CD4-positive, CD25-positive, alpha-beta regulatory T cell (primary cell): ENCODE measurements around the gene SIM2. TPM values are rescaled to one million over a fixed set of nuclear protein-coding genes. Genes with fewer than 3 reads are reported as not detected.

ENCODE experiments used
- ATAC-seq, 2 donors: fragments of 150-1000 bp; cut with Tn5 transposase; one replicate each; pipeline ENCODE4 v1.10.0; 2021; ENCODE audit warnings: low read depth in 2 of 2, moderate number of reproducible peaks in 2 of 2, moderate library complexity in 1 of 2
- DNase-seq, 3 donors: peaks; one replicate each; pipeline versions ENCODE4 v3.0.0 to v3.0.0-alpha.2; 2012 to 2022; ENCODE audit warnings: mixed read lengths in 1 of 3
- H3K27ac ChIP-seq: one replicate; pipeline ENCODE4 v1.7.0; 2013; ENCODE audit warnings: mild to moderate bottlenecking, low read length; ENCODE audit not compliant: insufficient read depth, poor library complexity, severe bottlenecking
- H3K27me3 ChIP-seq: one replicate; pipeline ENCODE4 v1.7.0; 2013; ENCODE audit warnings: low read length; ENCODE audit not compliant: control insufficient read depth, insufficient read depth
- H3K36me3 ChIP-seq: one replicate; pipeline ENCODE4 v1.7.0; 2013; ENCODE audit warnings: mild to moderate bottlenecking, low read length, moderate library complexity; ENCODE audit not compliant: control insufficient read depth, insufficient read depth
- H3K4me1 ChIP-seq: 2 replicates; pipeline ENCODE4 v1.7.0; 2013; ENCODE audit warnings: mild to moderate bottlenecking, low read length; ENCODE audit not compliant: insufficient read depth, control insufficient read depth, poor library complexity, severe bottlenecking
- H3K4me3 ChIP-seq: one replicate; pipeline ENCODE4 v1.7.0; 2013; ENCODE audit warnings: low read depth, mild to moderate bottlenecking, low read length, moderate library complexity
- H3K9me3 ChIP-seq, 2 experiments: 1 replicate in 1 of 2; 2 replicates in 1 of 2; pipeline ENCODE4 v1.7.0; 2013; ENCODE audit warnings: low read length in 2 of 2, mild to moderate bottlenecking in 1 of 2, moderate library complexity in 1 of 2; ENCODE audit not compliant: control insufficient read depth in 2 of 2
- H3K27ac Mint-ChIP-seq, 3 donors: one replicate each; pipeline ENCODE4 v1.8.0; 2020 to 2022; ENCODE audit warnings: mild to moderate bottlenecking in 3 of 3, mixed read lengths in 3 of 3, moderate library complexity in 2 of 3
- H3K27me3 Mint-ChIP-seq: one replicate; pipeline ENCODE4 v1.8.0; 2022; ENCODE audit warnings: mild to moderate bottlenecking, mixed read lengths
- H3K36me3 Mint-ChIP-seq: one replicate; pipeline ENCODE4 v1.8.0; 2020; ENCODE audit warnings: mixed read lengths
- H3K4me1 Mint-ChIP-seq, 4 donors: one replicate each; pipeline ENCODE4 v1.8.0; 2020 to 2022; ENCODE audit warnings: mixed read lengths in 4 of 4, mild to moderate bottlenecking in 1 of 4
- H3K4me3 Mint-ChIP-seq, 4 donors: one replicate each; pipeline ENCODE4 v1.8.0; 2020 to 2022; ENCODE audit warnings: mild to moderate bottlenecking in 4 of 4, mixed read lengths in 4 of 4, moderate library complexity in 3 of 4
- H3K9me3 Mint-ChIP-seq, 7 donors: one replicate each; pipeline ENCODE4 v1.8.0; 2020 to 2022; ENCODE audit warnings: mixed read lengths in 7 of 7, mild to moderate bottlenecking in 3 of 7, moderate library complexity in 2 of 7
- polyA plus RNA-seq, 4 donors: library from polyadenylated mRNA; unstranded; fragments of 300-500 nt; fragmentation: Illumina TruSeq; gene quantifications; one replicate each; pipeline ENCODE4 v1.2.3, GENCODE V29; 2021
- total RNA-seq: library from RNA; stranded (reverse); gene quantifications from one replicate; pipeline ENCODE4 v1.2.3, GENCODE V29; 2022

SIM2 gene
- total and polyA plus RNA-seq, 5 donors from 2014 or later: 0.03 to 0.18 TPM; not detected in 3

DNA sequence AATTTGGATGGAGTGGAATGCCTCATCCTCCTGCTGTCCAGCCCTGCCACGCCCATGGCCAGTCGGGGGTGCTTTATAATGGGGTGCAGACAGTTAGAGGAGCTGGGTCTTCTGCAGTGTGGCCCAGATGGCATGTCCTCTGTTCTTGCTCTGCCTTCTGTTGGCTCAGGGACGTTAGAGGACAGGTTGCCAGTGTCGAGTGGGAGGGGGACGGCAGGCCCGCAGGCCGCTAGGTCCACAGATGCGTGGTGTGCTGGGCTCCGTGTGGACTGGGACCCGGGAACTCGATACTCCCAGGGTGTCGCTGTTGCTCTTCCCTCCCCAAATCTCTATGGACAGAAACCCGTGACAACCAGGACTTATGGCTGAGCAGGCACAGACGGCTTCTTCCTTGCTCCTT lies 33.3 kb downstream of the SIM2 start:
- Histone ChIP-seq H3K27ac (no peak overlapping the region), H3K27me3 (no peaks in the 10 kb centered on the region), H3K4me3 (no peak overlapping the region), H3K36me3 (no peaks in the 10 kb centered on the region), H3K4me1 (no peaks in the 10 kb centered on the region), H3K9me3 (no peaks in the 10 kb centered on the region)
- Mint-ChIP-seq H3K27ac (no peak overlapping the region), H3K36me3 (no peaks in the 10 kb centered on the region), H3K4me3 (no peak overlapping the region), H3K9me3 (peaks cover 0 to 1% (median 0%) of the 10 kb centered on the region in 7 donors), H3K4me1 (no peaks in the 10 kb centered on the region), H3K27me3 (peaks cover 4% of the 10 kb centered on the region)
- DNase-seq (no peak), ATAC-seq (no peak)

DNA sequence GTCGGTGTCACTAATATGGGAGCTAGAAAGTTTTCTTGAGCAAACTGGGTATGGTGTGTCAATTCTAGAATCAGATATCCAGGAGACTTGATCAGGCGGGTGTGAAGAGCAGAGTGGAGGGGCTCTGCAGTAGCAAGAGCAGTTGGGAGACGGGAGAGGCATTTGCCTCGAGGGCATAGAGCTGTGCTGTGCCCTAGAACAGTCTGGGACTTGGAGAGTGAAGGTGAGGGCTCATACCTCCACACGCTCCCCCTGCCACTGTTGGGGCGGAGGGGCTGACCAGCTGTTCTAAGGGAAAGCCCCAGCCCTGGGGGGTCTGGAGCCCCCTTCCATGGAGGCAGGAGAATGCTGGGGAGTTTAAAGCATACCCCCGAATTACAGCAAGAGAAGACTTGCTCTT lies 33.8 kb downstream of the SIM2 start:
- Mint-ChIP-seq H3K4me1 (no peaks in the 10 kb centered on the region), H3K9me3 (peaks cover 0 to 2% (median 0%) of the 10 kb centered on the region in 7 donors), H3K27me3 (peaks cover 4% of the 10 kb centered on the region), H3K27ac (no peak overlapping the region), H3K36me3 (no peaks in the 10 kb centered on the region), H3K4me3 (no peak overlapping the region)
- Histone ChIP-seq H3K9me3 (no peaks in the 10 kb centered on the region), H3K4me1 (no peaks in the 10 kb centered on the region), H3K27ac (no peak overlapping the region), H3K36me3 (no peaks in the 10 kb centered on the region), H3K27me3 (no peaks in the 10 kb centered on the region), H3K4me3 (no peak overlapping the region)
- DNase-seq (no peak), ATAC-seq (no peak)

DNA sequence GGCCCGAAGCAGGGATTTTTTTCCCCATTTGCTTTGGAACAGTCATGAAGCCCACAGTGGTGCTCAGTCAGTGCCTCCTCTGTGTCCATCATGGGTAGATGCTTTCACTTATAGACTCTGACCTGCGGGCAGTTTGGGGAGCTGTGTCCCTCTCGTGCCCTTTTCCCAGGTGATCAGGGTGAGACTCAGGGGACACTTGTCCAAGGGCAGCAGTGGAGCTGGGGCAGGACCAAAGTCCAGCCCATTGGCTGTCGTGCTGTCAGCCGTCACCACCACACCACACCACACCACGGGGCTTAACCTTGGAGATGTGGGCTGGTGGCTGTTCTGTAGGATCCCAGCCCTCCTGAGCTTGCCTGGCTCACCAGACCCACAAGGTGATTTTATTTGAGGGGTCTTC lies 34.9 kb downstream of the SIM2 start:
- DNase-seq: no peak
- H3K27ac ChIP-seq: no peak overlapping the region
- H3K27me3 Mint-ChIP-seq: peaks cover 4% of the 10 kb centered on the region
- no peak overlapping the region for H3K4me3 ChIP-seq
- no peaks in the 10 kb centered on the region for H3K9me3 ChIP-seq
- no peaks in the 10 kb centered on the region for H3K36me3 ChIP-seq
- H3K27ac Mint-ChIP-seq: no peak overlapping the region
- H3K4me1 Mint-ChIP-seq: no peaks in the 10 kb centered on the region
- no peaks in the 10 kb centered on the region for H3K27me3 ChIP-seq
- H3K9me3 Mint-ChIP-seq: peaks cover 0 to 2% (median 0%) of the 10 kb centered on the region in 7 donors
- no peak for ATAC-seq
- H3K4me3 Mint-ChIP-seq: no peak overlapping the region
- H3K4me1 ChIP-seq: no peaks in the 10 kb centered on the region
- H3K36me3 Mint-ChIP-seq: no peaks in the 10 kb centered on the region

- Mint-ChIP-seq H3K27me3 (peaks cover 7% of the 10 kb centered on the region), H3K9me3 (peaks cover 0 to 2% (median 0%) of the 10 kb centered on the region in 7 donors), H3K4me3 (no peak overlapping the region), H3K36me3 (no peaks in the 10 kb centered on the region), H3K4me1 (no peaks in the 10 kb centered on the region), H3K27ac (no peak overlapping the region)
- no peaks in the 10 kb centered on the region for H3K9me3 ChIP-seq
- H3K36me3 ChIP-seq: no peaks in the 10 kb centered on the region
- DNase-seq (no peak), ATAC-seq (no peak)
- no peaks in the 10 kb centered on the region for H3K4me1 ChIP-seq
- H3K27ac ChIP-seq: no peak overlapping the region
- H3K4me3 ChIP-seq: no peak overlapping the region
- H3K27me3 ChIP-seq: no peaks in the 10 kb centered on the region
Observed at GRCh38 chr21:36734367-36735200, 35.7 kb downstream of the SIM2 start.

DNA sequence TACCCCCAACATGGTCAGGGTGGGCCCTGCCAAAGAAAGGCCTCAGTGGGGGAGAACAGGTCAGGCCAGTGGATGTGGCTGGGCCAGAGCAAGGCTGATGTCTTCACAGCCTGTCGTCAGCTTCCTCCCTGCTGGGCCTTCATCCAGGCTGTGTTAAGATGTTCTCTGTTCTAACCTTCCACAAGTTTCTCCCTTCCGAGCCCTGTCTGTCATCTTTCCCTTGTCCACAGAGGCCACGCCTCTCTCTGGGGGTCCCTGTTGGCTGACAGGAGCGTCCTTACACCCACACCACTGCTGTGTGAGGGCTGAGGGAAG lies 36.2 kb downstream of the SIM2 start:
- Mint-ChIP-seq H3K4me1 (no peaks in the 10 kb centered on the region), H3K4me3 (no peak overlapping the region), H3K27me3 (peaks cover 4% of the 10 kb centered on the region), H3K9me3 (peaks cover 0 to 2% (median 0%) of the 10 kb centered on the region in 7 donors), H3K36me3 (no peaks in the 10 kb centered on the region), H3K27ac (no peak overlapping the region)
- H3K9me3 ChIP-seq: no peaks in the 10 kb centered on the region
- DNase-seq (no peak), ATAC-seq (no peak)
- no peaks in the 10 kb centered on the region for H3K27me3 ChIP-seq
- no peaks in the 10 kb centered on the region for H3K4me1 ChIP-seq
- H3K36me3 ChIP-seq: no peaks in the 10 kb centered on the region
- H3K4me3 ChIP-seq: no peak overlapping the region
- H3K27ac ChIP-seq: no peak overlapping the region

GRCh38 chr21:36735724-36736320 lies 36.9 kb downstream of the SIM2 start:
- ATAC-seq: no peak
- peaks cover 0 to 2% (median 0%) of the 10 kb centered on the region in 7 donors for H3K9me3 Mint-ChIP-seq
- peaks cover 4% of the 10 kb centered on the region for H3K27me3 Mint-ChIP-seq

GRCh38 chr21:36738489-36739126 lies 39.7 kb downstream of the SIM2 start:
- no peaks in the 10 kb centered on the region for H3K27me3 ChIP-seq
- no peaks in the 10 kb centered on the region for H3K36me3 Mint-ChIP-seq
- DNase-seq: no peak
- H3K36me3 ChIP-seq: no peaks in the 10 kb centered on the region
- H3K4me1 ChIP-seq: no peaks in the 10 kb centered on the region
- H3K4me3 Mint-ChIP-seq: no peak overlapping the region
- ATAC-seq: no peak
- no peak overlapping the region for H3K27ac ChIP-seq
- no peaks in the 10 kb centered on the region for H3K4me1 Mint-ChIP-seq
- no peak overlapping the region for H3K27ac Mint-ChIP-seq
- H3K9me3 ChIP-seq: no peaks in the 10 kb centered on the region
- H3K9me3 Mint-ChIP-seq: peaks cover 0 to 2% (median 0%) of the 10 kb centered on the region in 7 donors
- H3K27me3 Mint-ChIP-seq: peaks cover 15% of the 10 kb centered on the region
- H3K4me3 ChIP-seq: no peak overlapping the region

More at GRCh38 chr21:36735724-36736320, 36.9 kb downstream of the SIM2 start:
- Histone ChIP-seq H3K27ac (no peak overlapping the region), H3K9me3 (no peaks in the 10 kb centered on the region), H3K27me3 (no peaks in the 10 kb centered on the region), H3K36me3 (no peaks in the 10 kb centered on the region), H3K4me3 (no peak overlapping the region), H3K4me1 (no peaks in the 10 kb centered on the region)
- DNase-seq: no peak
- Mint-ChIP-seq H3K36me3 (no peaks in the 10 kb centered on the region), H3K4me1 (no peaks in the 10 kb centered on the region), H3K4me3 (no peak overlapping the region), H3K27ac (no peak overlapping the region)
